Raji (cell line): ENCODE measurements around the gene INTS13.

Experiments
- POLR2A ChIP-seq: IDR thresholded peaks from 2 replicates; pipeline ENCODE4 v1.6.1; 2011; ENCODE audit warnings: low read depth, low read length, control low read depth; ENCODE audit not compliant: insufficient read depth

Gene INTS13

GRCh38 chr12:26937863-26938700 lies at the start of gene INTS13, which contains the start of gene FGFR1OP2:
Gene INTS13, minus strand, starts transcription at chr12:26937981. Its CDS starts 1,178 bp downstream, at chr12:26936803.
Gene FGFR1OP2, plus strand, starts transcription at chr12:26938470. Its CDS starts 15,689 bp downstream, at chr12:26954159.
- peak; percentile 89 for TF ChIP-seq POLR2A

- no peak for TF ChIP-seq POLR2A
Observed at GRCh38 chr12:26982866-26983265, 45.1 kb upstream of the INTS13 start.

- no peak for TF ChIP-seq POLR2A
Observed at GRCh38 chr12:26979733-26980132, 42.0 kb upstream of the INTS13 start.

- no peak for TF ChIP-seq POLR2A
Observed at GRCh38 chr12:26978801-26979200, 41.0 kb upstream of the INTS13 start.

GRCh38 chr12:26976687-26977086 lies 38.9 kb upstream of the INTS13 start:
- TF ChIP-seq POLR2A = no peak

GRCh38 chr12:26971963-26972362 lies 34.2 kb upstream of the INTS13 start:
- TF ChIP-seq POLR2A = no peak

- TF ChIP-seq POLR2A = no peak
Observed at GRCh38 chr12:26970136-26970535, 32.4 kb upstream of the INTS13 start.

- no peak for TF ChIP-seq POLR2A
Observed at GRCh38 chr12:26966842-26967241, 29.1 kb upstream of the INTS13 start.

GRCh38 chr12:26963413-26963812 lies 25.6 kb upstream of the INTS13 start:
- TF ChIP-seq POLR2A = no peak

GRCh38 chr12:26961803-26962202 lies 24.0 kb upstream of the INTS13 start:
- TF ChIP-seq POLR2A = no peak

- TF ChIP-seq POLR2A = no peak
Observed at GRCh38 chr12:26954027-26954426, 16.2 kb upstream of the INTS13 start.

GRCh38 chr12:26953447-26953846 lies 15.7 kb upstream of the INTS13 start:
- TF ChIP-seq POLR2A = no peak

- no peak for TF ChIP-seq POLR2A
Observed at GRCh38 chr12:26948309-26948708, 10.5 kb upstream of the INTS13 start.

- no peak for TF ChIP-seq POLR2A
Observed at GRCh38 chr12:26941215-26941594, 3.4 kb upstream of the INTS13 start.

GRCh38 chr12:26940516-26941214 lies 2.9 kb upstream of the INTS13 start:
- TF ChIP-seq POLR2A = no peak

- no peak for TF ChIP-seq POLR2A
Observed at GRCh38 chr12:26939953-26940352, 2.2 kb upstream of the INTS13 start.
